ENCODE measurements around the gene OR6N2. TPM values are rescaled to one million over a fixed set of nuclear protein-coding genes. Genes with fewer than 3 reads are reported as not detected.

The OR6N2 gene
- total RNA-seq, 1 experiment from 2014 or later, result not detected

GRCh38 chr1:158728510-158729225 lies 52.3 kb downstream of the OR6N2 start:
- CTCF ChIA-PET, result no interaction called here
- no TSS peak for BruUV-seq (replicated peaks)
- Histone ChIP-seq H3K36me3 (ENCODE audit: insufficient read depth, low read length, poor library complexity, severe bottlenecking) (no peaks in the 10 kb centered on the region), H3K4me1 (ENCODE audit: insufficient read depth, low read length, poor library complexity, severe bottlenecking) (no peaks in the 10 kb centered on the region), H3K27ac (ENCODE audit: low read depth, low read length, poor library complexity, severe bottlenecking) (no peak overlapping the region), H3K27me3 (replicated peaks; ENCODE audit: insufficient read depth, low read depth, low read length, poor library complexity) (peaks cover 42% of the 10 kb centered on the region), H3K4me3 (ENCODE audit: low read depth, low read length, poor library complexity, severe bottlenecking) (no peak overlapping the region), H3K9me3 (ENCODE audit: low read depth, low read length, poor library complexity, severe bottlenecking) (no peaks in the 10 kb centered on the region)
- POLR2A ChIA-PET (ENCODE audit: low non-redundant PET), result no interaction called here
- intact Hi-C loops (cut with micrococcal nuclease; ENCODE audit: unreplicated experiment), result no loop called here
- no peak for DNase-seq (ENCODE audit: low spot score)
- no peak for TF ChIP-seq CTCF (conservative IDR thresholded peaks at IDR 0.05; ENCODE audit: low read depth, low read length)

GRCh38 chr1:158724442-158724841 lies 56.6 kb downstream of the OR6N2 start:
- no peak for TF ChIP-seq CTCF (conservative IDR thresholded peaks at IDR 0.05; ENCODE audit: low read depth, low read length)
- TF ChIP-seq EZH2 (IDR thresholded peaks at IDR 0.05; ENCODE audit: borderline replicate concordance, low read depth, low read length, poor library complexity, severe bottlenecking), result no peak
- no TSS peak for BruUV-seq (replicated peaks)
- H3K36me3 ChIP-seq (ENCODE audit: insufficient read depth, low read length, poor library complexity, severe bottlenecking), result no peaks in the 10 kb centered on the region
- intact Hi-C loops (cut with micrococcal nuclease; ENCODE audit: unreplicated experiment), result no loop called here
- no peak overlapping the region for H3K27ac ChIP-seq (ENCODE audit: low read depth, low read length, poor library complexity, severe bottlenecking)
- peaks cover 52% of the 10 kb centered on the region for H3K27me3 ChIP-seq (replicated peaks; ENCODE audit: insufficient read depth, low read depth, low read length, poor library complexity)
- ChIA-PET POLR2A (ENCODE audit: low non-redundant PET) (no interaction called here), CTCF (no interaction called here)
- no peak for DNase-seq (ENCODE audit: low spot score)
- H3K9me3 ChIP-seq (ENCODE audit: low read depth, low read length, poor library complexity, severe bottlenecking), result no peaks in the 10 kb centered on the region
- no peaks in the 10 kb centered on the region for H3K4me1 ChIP-seq (ENCODE audit: insufficient read depth, low read length, poor library complexity, severe bottlenecking)
- no peak overlapping the region for H3K4me3 ChIP-seq (ENCODE audit: low read depth, low read length, poor library complexity, severe bottlenecking)

Other genes starting within 250 kb of the OR6N2 start
- not detected in 2 replicates for gene OR6Y1, start 226.8 kb downstream of the OR6N2 start, total RNA-seq (2021)
- gene OR6P1, start 210.6 kb downstream of the OR6N2 start, total RNA-seq (2021), result not detected in 2 replicates
- gene OR10X1, start 201.3 kb downstream of the OR6N2 start, total RNA-seq (2021), result not detected in 2 replicates
- not detected in 2 replicates for gene OR10Z1, start 175.9 kb downstream of the OR6N2 start, total RNA-seq (2021)
- not detected in 2 replicates for gene SPTA1, start 94.5 kb downstream of the OR6N2 start, total RNA-seq (2021)
- not detected in 2 replicates for gene OR6K2, start 80.6 kb downstream of the OR6N2 start, total RNA-seq (2021)
- gene OR6K3, start 60.5 kb downstream of the OR6N2 start, total RNA-seq (2021), result not detected in 2 replicates
- gene OR6K6, start 26.5 kb downstream of the OR6N2 start, total RNA-seq (2021), result not detected in 2 replicates
- not detected in 2 replicates for gene OR6N1, start 9.0 kb downstream of the OR6N2 start, total RNA-seq (2021)
- gene MNDA, start 50.1 kb upstream of the OR6N2 start, total RNA-seq (2021), result not detected in 2 replicates
- not detected in 2 replicates for gene PYHIN1, start 150.3 kb upstream of the OR6N2 start, total RNA-seq (2021)
- 68.1 and 87.4 TPM in 2 replicates for gene IFI16, start 228.7 kb upstream of the OR6N2 start, total RNA-seq (2021)

Measured in A673 (cell line).